K562 (cell line): Measurements from ENCODE around the gene SEMA4F. TPM values are rescaled to one million over a fixed set of nuclear protein-coding genes. Genes with fewer than 3 reads are reported as not detected.
A peak's percentile ranks its signal among the peaks of the same experiment; 100 is the strongest.

Source experiments
- ATF7 ChIP-seq: fragments of 450-650 bp; IDR thresholded peaks from 2 replicates; pipeline ENCODE4 v1.7.1; 2014; ENCODE audit warnings: mild to moderate bottlenecking, moderate library complexity
- CXXC5 ChIP-seq: fragments of 250-450 bp; sonication (Bioruptor Pico); IDR thresholded peaks from 2 replicates; pipeline ENCODE4 v1.8.0; 2022; ENCODE audit warnings: inconsistent platforms, mild to moderate bottlenecking, moderate library complexity
- FOSL1 ChIP-seq: fragments of 200-800 bp; sonication (Bioruptor generic); conservative IDR thresholded peaks from 2 replicates; pipeline ENCODE4 v1.6.1; 2016; ENCODE audit warnings: missing genetic modification characterization, missing compliant biosample characterization
- ILF3 ChIP-seq: fragments of 450-650 bp; IDR thresholded peaks from 2 replicates; pipeline ENCODE4 v1.6.1; 2018; ENCODE audit warnings: antibody characterized with exemption, mild to moderate bottlenecking, moderate library complexity, borderline replicate concordance
- KDM1A ChIP-seq, 2 experiments: fragments of 450-650 bp; IDR thresholded peaks; 2 replicates each; pipeline ENCODE4 v1.6.1; 2016; ENCODE audit warnings: mild to moderate bottlenecking in 2 of 2
- KLF1 ChIP-seq: fragments of 450-650 bp; IDR thresholded peaks from 2 replicates; pipeline ENCODE4 v1.6.1; 2016; ENCODE audit warnings: missing genetic modification characterization, missing compliant biosample characterization
- TOE1 ChIP-seq, 2 experiments: fragments of 450-650 bp in 1 of 2; sonication (generic) in 1 of 2; formaldehyde crosslinking in 1 of 2; IDR thresholded peaks; 2 replicates each; pipeline versions ENCODE4 v1.7.1 to v1.8.0; 2016 to 2022; ENCODE audit warnings: borderline replicate concordance in 2 of 2, mild to moderate bottlenecking in 2 of 2, antibody characterized with exemption in 1 of 2, inconsistent platforms in 1 of 2, low read depth in 1 of 2, missing genetic modification reagents in 1 of 2, moderate library complexity in 1 of 2
- U2AF2 ChIP-seq: fragments of 200-400 bp; formaldehyde crosslinking; optimal IDR thresholded peaks from 2 replicates; pipeline ENCODE3; 2017; ENCODE audit warnings: low read depth, mild to moderate bottlenecking, low read length
- ZBED1 ChIP-seq: IDR thresholded peaks from 2 replicates; pipeline ENCODE4 v1.6.1; 2014
- ZNF311 ChIP-seq: fragments of 250-450 bp; sonication (Bioruptor Pico); IDR thresholded peaks from 2 replicates; pipeline ENCODE4 v1.4.0; 2020; ENCODE audit warnings: mild to moderate bottlenecking, moderate library complexity
- ZNF778 ChIP-seq: fragments of 450-650 bp; formaldehyde crosslinking; IDR thresholded peaks from 2 replicates; pipeline ENCODE4 v1.4.0; 2020; ENCODE audit warnings: mild to moderate bottlenecking, moderate library complexity
- polyA plus RNA-seq, 8 experiments: library from polyadenylated mRNA; depleted of rRNA in 4 of 8; stranded (reverse) in 5 of 8; unstranded in 3 of 8; fragments of >200 nt; fragmentation: Nextera tagmentation in 2 of 8; fragmentation: Illumina TruSeq in 1 of 8; extraction: Ambion mirVana in 2 of 8; extraction: Trizol in 1 of 8; gene quantifications; 2 replicates each; pipeline versions ENCODE4 v1.2.1 to v1.2.3, GENCODE V29; 2011 to 2014; ENCODE audit warnings: inconsistent platforms in 1 of 8, missing spikeins in 1 of 8
- total RNA-seq, 7 experiments: library from RNA; depleted of rRNA in 6 of 7; stranded (reverse); fragments of >200 nt in 6 of 7; fragmentation: Illumina TruSeq in 2 of 7; extraction: Trizol in 2 of 7; gene quantifications; 2 replicates each; pipeline versions ENCODE4 v1.2.1 to v1.2.3, GENCODE V29; 2011 to 2021; ENCODE audit warnings: low replicate concordance in 1 of 7
- TF ChIP-seq, protein P1 (sequence below), 3 experiments: fragments of 200-800 bp in 1 of 3; sonication (Bioruptor generic) in 1 of 3; sonication (generic) in 1 of 3; formaldehyde crosslinking in 1 of 3; IDR thresholded peaks; 2 replicates each; pipeline versions ENCODE4 v1.6.1 to v1.8.0; 2016 to 2022; ENCODE audit warnings: mild to moderate bottlenecking in 2 of 3, missing compliant biosample characterization in 2 of 3, missing genetic modification characterization in 2 of 3, missing genetic modification reagents in 1 of 3
- TF ChIP-seq, protein P2 (sequence below): fragments of 450-650 bp; IDR thresholded peaks from 2 replicates; pipeline ENCODE4 v1.6.1; 2014; ENCODE audit warnings: low read depth, mild to moderate bottlenecking, moderate library complexity, borderline replicate concordance
- TF ChIP-seq, protein P3 (sequence below): sonication (generic); formaldehyde crosslinking; IDR thresholded peaks from 2 replicates; pipeline ENCODE4 v1.8.1; 2023; ENCODE audit warnings: mild to moderate bottlenecking, missing genetic modification reagents, moderate library complexity
- TF ChIP-seq, protein P4 (sequence below), 2 experiments: fragments of 450-650 bp in 1 of 2; sonication (generic) in 1 of 2; formaldehyde crosslinking in 1 of 2; IDR thresholded peaks; 2 replicates each; pipeline versions ENCODE4 v1.7.1 to v1.9.0; 2016 to 2022; ENCODE audit warnings: inconsistent platforms in 1 of 2, mild to moderate bottlenecking in 1 of 2, missing genetic modification reagents in 1 of 2

The SEMA4F gene
- total and polyA plus RNA-seq, 9 of the 15 experiments (the other 6 are each of a cell fraction or from before 2014, with no cell fraction given), result 0.08 to 1.6 (median 0.33) TPM

DNA sequence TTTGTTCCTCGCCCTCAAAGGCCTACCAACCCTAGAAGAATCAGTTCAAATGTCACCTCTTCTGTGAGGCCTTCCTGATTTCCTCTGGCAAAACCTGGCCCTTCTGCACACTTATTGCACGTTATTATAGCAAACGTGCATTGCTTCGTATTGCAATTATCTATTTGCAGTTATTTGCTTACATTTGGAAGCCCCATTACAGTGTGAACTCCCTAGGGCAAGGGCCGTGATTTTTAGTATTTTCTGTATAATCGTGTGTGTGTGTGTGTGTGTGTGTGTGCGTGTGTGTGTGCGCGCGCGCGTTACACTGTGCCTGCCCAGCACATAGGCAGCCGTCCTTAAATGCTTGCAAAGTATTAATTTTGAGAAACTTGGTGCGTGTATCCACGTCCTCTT, 460 bp upstream of the SEMA4F start (continued):
- TF ChIP-seq, protein P1, sequence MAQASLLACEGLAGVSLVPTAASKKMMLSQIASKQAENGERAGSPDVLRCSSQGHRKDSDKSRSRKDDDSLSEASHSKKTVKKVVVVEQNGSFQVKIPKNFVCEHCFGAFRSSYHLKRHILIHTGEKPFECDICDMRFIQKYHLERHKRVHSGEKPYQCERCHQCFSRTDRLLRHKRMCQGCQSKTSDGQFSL (CRISPR knock-in tag; IDR thresholded peaks at IDR 0.05), result no peak
- TF ChIP-seq, protein P1 (tag; IDR thresholded peaks at IDR 0.05), result no peak
- TF ChIP-seq U2AF2 (no peak), ATF7 (no peak), ZNF311 (no peak), CXXC5 (peak; percentile 57), ZBED1 (no peak), ZNF778 (CRISPR knock-in tag) (no peak), TOE1 (IDR thresholded peaks at IDR 0.05; ENCODE audit: borderline replicate concordance) (no peak), TOE1 (CRISPR knock-in tag; IDR thresholded peaks at IDR 0.05; ENCODE audit: borderline replicate concordance, low read depth) (no peak), FOSL1 (tag) (no peak), KLF1 (tag) (no peak), ILF3 (no peak), KDM1A (IDR thresholded peaks at IDR 0.05) (peak; percentile 30 to 38; a peak in 2 of 4 replicates)
- TF ChIP-seq, protein P2, sequence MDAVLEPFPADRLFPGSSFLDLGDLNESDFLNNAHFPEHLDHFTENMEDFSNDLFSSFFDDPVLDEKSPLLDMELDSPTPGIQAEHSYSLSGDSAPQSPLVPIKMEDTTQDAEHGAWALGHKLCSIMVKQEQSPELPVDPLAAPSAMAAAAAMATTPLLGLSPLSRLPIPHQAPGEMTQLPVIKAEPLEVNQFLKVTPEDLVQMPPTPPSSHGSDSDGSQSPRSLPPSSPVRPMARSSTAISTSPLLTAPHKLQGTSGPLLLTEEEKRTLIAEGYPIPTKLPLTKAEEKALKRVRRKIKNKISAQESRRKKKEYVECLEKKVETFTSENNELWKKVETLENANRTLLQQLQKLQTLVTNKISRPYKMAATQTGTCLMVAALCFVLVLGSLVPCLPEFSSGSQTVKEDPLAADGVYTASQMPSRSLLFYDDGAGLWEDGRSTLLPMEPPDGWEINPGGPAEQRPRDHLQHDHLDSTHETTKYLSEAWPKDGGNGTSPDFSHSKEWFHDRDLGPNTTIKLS, result no peak
- TF ChIP-seq, protein P3, sequence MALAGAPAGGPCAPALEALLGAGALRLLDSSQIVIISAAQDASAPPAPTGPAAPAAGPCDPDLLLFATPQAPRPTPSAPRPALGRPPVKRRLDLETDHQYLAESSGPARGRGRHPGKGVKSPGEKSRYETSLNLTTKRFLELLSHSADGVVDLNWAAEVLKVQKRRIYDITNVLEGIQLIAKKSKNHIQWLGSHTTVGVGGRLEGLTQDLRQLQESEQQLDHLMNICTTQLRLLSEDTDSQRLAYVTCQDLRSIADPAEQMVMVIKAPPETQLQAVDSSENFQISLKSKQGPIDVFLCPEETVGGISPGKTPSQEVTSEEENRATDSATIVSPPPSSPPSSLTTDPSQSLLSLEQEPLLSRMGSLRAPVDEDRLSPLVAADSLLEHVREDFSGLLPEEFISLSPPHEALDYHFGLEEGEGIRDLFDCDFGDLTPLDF (CRISPR knock-in tag), result no peak
- TF ChIP-seq, protein P4, sequence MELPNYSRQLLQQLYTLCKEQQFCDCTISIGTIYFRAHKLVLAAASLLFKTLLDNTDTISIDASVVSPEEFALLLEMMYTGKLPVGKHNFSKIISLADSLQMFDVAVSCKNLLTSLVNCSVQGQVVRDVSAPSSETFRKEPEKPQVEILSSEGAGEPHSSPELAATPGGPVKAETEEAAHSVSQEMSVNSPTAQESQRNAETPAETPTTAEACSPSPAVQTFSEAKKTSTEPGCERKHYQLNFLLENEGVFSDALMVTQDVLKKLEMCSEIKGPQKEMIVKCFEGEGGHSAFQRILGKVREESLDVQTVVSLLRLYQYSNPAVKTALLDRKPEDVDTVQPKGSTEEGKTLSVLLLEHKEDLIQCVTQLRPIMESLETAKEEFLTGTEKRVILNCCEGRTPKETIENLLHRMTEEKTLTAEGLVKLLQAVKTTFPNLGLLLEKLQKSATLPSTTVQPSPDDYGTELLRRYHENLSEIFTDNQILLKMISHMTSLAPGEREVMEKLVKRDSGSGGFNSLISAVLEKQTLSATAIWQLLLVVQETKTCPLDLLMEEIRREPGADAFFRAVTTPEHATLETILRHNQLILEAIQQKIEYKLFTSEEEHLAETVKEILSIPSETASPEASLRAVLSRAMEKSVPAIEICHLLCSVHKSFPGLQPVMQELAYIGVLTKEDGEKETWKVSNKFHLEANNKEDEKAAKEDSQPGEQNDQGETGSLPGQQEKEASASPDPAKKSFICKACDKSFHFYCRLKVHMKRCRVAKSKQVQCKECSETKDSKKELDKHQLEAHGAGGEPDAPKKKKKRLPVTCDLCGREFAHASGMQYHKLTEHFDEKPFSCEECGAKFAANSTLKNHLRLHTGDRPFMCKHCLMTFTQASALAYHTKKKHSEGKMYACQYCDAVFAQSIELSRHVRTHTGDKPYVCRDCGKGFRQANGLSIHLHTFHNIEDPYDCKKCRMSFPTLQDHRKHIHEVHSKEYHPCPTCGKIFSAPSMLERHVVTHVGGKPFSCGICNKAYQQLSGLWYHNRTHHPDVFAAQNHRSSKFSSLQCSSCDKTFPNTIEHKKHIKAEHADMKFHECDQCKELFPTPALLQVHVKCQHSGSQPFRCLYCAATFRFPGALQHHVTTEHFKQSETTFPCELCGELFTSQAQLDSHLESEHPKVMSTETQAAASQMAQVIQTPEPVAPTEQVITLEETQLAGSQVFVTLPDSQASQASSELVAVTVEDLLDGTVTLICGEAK (IDR thresholded peaks at IDR 0.05), result no peak
- TF ChIP-seq, protein P4 (CRISPR knock-in tag; IDR thresholded peaks at IDR 0.05), result no peak
